ENCODE data around the gene TAS2R50. TPM values are rescaled to one million over a fixed set of nuclear protein-coding genes. Genes with fewer than 3 reads are reported as not detected.
"Not testable (repeated sequence)": the region's sequence is repeated elsewhere in the genome, so short reads cannot be mapped to it uniquely, and the experiment has no call there.

The TAS2R50 gene, protein sequence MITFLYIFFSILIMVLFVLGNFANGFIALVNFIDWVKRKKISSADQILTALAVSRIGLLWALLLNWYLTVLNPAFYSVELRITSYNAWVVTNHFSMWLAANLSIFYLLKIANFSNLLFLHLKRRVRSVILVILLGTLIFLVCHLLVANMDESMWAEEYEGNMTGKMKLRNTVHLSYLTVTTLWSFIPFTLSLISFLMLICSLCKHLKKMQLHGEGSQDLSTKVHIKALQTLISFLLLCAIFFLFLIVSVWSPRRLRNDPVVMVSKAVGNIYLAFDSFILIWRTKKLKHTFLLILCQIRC
- total RNA-seq, result 1.0 and 1.3 TPM in 2 replicates
- long read RNA-seq, result 0 reads

DNA sequence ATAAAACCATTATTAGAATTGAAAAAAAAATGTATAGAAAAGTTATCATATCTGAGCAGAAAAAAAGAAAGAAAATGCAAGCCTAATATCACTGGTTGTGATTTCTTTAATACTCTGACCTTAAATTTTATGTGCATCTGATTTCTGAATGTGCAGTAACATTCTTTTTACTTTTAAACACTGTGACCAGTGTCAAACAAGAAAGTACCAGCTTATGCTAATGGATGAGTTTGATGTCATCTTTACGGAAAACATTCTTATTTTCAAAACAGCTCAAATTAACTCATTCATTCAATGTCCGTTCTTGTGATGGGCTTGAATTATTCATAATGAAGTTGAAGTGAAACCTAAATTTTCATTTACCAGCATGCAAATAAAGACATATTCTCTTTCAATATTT, at the start of gene TAS2R50:
TAS2R50 (minus strand) TSS at position 101 of the 400 bp plus-strand sequence; CDS start at position 49, 52 bp downstream.
- peaks cover 20% of the 10 kb centered on the region for H3K36me3 Mint-ChIP-seq (ENCODE audit: low read depth)
- TF ChIP-seq, protein P1, sequence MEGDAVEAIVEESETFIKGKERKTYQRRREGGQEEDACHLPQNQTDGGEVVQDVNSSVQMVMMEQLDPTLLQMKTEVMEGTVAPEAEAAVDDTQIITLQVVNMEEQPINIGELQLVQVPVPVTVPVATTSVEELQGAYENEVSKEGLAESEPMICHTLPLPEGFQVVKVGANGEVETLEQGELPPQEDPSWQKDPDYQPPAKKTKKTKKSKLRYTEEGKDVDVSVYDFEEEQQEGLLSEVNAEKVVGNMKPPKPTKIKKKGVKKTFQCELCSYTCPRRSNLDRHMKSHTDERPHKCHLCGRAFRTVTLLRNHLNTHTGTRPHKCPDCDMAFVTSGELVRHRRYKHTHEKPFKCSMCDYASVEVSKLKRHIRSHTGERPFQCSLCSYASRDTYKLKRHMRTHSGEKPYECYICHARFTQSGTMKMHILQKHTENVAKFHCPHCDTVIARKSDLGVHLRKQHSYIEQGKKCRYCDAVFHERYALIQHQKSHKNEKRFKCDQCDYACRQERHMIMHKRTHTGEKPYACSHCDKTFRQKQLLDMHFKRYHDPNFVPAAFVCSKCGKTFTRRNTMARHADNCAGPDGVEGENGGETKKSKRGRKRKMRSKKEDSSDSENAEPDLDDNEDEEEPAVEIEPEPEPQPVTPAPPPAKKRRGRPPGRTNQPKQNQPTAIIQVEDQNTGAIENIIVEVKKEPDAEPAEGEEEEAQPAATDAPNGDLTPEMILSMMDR (conservative IDR thresholded peaks at IDR 0.05), result no peak
- no peaks in the 10 kb centered on the region for H3K4me1 Mint-ChIP-seq
- H3K27ac Mint-ChIP-seq (ENCODE audit: unreplicated experiment), result no peak within 1 kb of the TSS
- no peaks in the 10 kb centered on the region for H3K27me3 Mint-ChIP-seq (ENCODE audit: low read depth)
- no peak within 1 kb of the TSS for H3K4me3 Mint-ChIP-seq
- H3K9me3 Mint-ChIP-seq, result peaks cover 9% of the 10 kb centered on the region
- DNase-seq (ENCODE audit: low read depth, low spot score), result no peak

DNA sequence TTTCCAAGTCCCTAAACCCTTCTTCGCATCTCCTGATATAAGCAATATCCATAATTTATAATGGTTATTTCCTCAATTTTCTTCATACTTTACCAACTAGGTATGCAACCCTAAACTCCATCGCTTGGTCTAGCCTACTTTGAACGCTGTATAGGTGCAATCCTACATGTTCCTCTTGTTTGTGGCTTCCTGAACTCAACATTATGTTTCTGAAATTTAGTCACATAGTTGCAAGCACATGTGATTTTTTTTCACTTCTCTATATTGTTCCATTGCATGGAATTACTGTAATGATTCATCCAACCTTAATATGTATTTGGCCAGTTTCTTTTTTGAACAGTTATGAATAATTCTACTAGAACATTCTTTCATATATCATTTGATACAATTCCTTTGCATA, 47.2 kb upstream of the TAS2R50 start:
- not testable (repeated sequence) for H3K4me1 Mint-ChIP-seq; DNase-seq (ENCODE audit: low read depth, low spot score); H3K9me3 Mint-ChIP-seq; H3K4me3 Mint-ChIP-seq; H3K27ac Mint-ChIP-seq (ENCODE audit: unreplicated experiment); H3K27me3 Mint-ChIP-seq (ENCODE audit: low read depth)
- H3K36me3 Mint-ChIP-seq (ENCODE audit: low read depth), result peaks cover 36% of the 10 kb centered on the region

DNA sequence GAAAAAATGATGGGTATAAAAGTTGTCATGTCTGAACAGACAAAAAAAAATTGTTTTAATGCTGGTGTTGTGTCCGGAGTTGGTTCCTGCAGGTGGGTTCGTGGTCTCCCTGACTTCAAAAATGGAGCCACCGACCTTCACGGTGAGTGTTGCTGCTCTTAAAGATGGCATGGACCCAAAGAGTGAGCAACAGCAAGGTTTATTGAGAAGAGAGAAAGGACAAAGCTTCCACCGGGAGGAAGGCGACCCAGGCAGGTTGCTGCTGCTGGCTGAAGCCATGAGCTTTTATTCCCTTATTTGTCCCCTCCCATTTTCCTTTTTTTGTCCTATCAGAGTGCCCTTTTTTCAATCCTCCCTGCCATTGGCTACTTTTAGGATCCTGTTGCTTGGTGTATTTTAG, 44.6 kb upstream of the TAS2R50 start, which contains the start of gene TAS2R31:
TAS2R31 (minus strand) TSS at position 101 of the 400 bp plus-strand sequence; CDS start at position 29, 72 bp downstream.
- TF ChIP-seq, protein P1 (conservative IDR thresholded peaks at IDR 0.05), result no peak
- Mint-ChIP-seq H3K9me3 (peaks cover 5% of the 10 kb centered on the region), H3K36me3 (ENCODE audit: low read depth) (peaks cover 40% of the 10 kb centered on the region), H3K4me3 (no peak within 1 kb of the TSS), H3K4me1 (no peaks in the 10 kb centered on the region), H3K27ac (ENCODE audit: unreplicated experiment) (no peak within 1 kb of the TSS), H3K27me3 (ENCODE audit: low read depth) (no peaks in the 10 kb centered on the region)
- DNase-seq (ENCODE audit: low read depth, low spot score), result no peak

DNA sequence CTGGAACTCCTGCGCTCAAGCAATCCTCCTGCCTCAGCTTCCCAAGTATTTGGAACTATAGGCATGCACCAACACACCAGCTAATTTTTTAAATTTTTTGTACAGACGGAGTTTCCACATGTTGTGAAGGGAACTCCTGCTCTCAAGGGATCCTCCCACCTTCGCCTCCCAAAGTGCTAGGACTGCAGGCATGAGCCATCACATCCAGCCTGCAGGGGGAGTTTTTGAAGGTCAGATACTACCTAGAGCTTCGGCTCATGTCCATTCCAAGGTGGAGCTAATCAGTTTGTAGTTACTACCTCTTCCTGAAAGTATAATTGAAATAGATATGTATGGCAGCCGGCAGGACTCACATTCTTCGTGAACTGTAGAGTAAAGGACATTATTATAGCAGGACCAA, 39.4 kb upstream of the TAS2R50 start:
- TF ChIP-seq, protein P1 (conservative IDR thresholded peaks at IDR 0.05), result no peak
- no peak for DNase-seq (ENCODE audit: low read depth, low spot score)
- H3K9me3 Mint-ChIP-seq, result peaks cover 9% of the 10 kb centered on the region
- H3K4me3 Mint-ChIP-seq, result no peak overlapping the region
- H3K27me3 Mint-ChIP-seq (ENCODE audit: low read depth), result no peaks in the 10 kb centered on the region
- no peak overlapping the region for H3K27ac Mint-ChIP-seq (ENCODE audit: unreplicated experiment)
- no peaks in the 10 kb centered on the region for H3K4me1 Mint-ChIP-seq
- H3K36me3 Mint-ChIP-seq (ENCODE audit: low read depth), result peaks cover 42% of the 10 kb centered on the region

DNA sequence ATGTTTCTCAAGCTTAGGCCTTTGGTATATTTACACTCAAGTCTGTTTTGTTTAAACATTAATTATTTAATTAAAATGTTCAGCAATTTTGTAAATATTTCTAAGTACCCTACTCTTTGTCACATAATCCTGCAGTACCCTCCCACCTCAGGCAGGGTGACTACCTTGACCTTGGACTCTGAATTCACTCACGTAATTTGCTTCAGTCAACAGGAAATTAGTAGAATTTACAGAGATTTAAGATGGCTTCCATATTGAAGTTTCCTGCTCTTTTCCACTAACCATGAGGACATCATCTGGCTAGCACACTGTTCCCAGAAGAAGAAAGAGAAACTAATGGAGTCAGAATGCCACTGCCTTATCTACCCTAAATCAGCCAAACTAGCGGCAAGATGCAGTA, 36.7 kb upstream of the TAS2R50 start:
- Mint-ChIP-seq H3K4me3 (no peak overlapping the region), H3K27ac (ENCODE audit: unreplicated experiment) (no peak overlapping the region), H3K4me1 (no peaks in the 10 kb centered on the region), H3K36me3 (ENCODE audit: low read depth) (peaks cover 35% of the 10 kb centered on the region), H3K9me3 (peaks cover 9% of the 10 kb centered on the region), H3K27me3 (ENCODE audit: low read depth) (no peaks in the 10 kb centered on the region)
- DNase-seq (ENCODE audit: low read depth, low spot score), result no peak
- TF ChIP-seq, protein P1 (conservative IDR thresholded peaks at IDR 0.05), result no peak

DNA sequence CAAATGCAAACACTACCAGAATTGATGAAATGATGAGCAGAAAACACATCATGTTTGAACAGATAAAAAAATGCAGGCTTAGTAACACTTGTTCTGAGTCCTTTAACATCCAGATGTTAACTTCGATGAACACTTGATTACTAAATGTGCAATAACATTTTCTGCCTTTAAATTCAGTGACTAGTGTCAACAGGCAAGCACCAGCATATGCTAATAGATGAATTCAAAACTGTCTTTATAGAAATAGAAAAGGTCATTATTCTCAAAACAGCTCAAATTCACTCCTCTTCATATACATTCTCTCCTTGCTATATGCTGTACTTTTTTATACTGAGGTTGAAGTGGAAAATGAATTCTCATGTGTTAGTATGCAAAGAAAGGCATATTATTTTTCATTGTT, 35.8 kb upstream of the TAS2R50 start, which contains the start of gene TAS2R19:
TAS2R19 (minus strand) TSS at position 101 of the 400 bp plus-strand sequence; CDS start at position 52, 49 bp downstream.
- Mint-ChIP-seq H3K4me3 (no peak within 1 kb of the TSS), H3K36me3 (ENCODE audit: low read depth) (peaks cover 30% of the 10 kb centered on the region), H3K27ac (ENCODE audit: unreplicated experiment) (no peak within 1 kb of the TSS), H3K4me1 (no peaks in the 10 kb centered on the region), H3K9me3 (peaks cover 9% of the 10 kb centered on the region), H3K27me3 (ENCODE audit: low read depth) (no peaks in the 10 kb centered on the region)
- DNase-seq (ENCODE audit: low read depth, low spot score), result no peak
- TF ChIP-seq, protein P1 (conservative IDR thresholded peaks at IDR 0.05), result no peak
